ENCODE data around the gene LRRC25.

LRRC25 gene

DNA sequence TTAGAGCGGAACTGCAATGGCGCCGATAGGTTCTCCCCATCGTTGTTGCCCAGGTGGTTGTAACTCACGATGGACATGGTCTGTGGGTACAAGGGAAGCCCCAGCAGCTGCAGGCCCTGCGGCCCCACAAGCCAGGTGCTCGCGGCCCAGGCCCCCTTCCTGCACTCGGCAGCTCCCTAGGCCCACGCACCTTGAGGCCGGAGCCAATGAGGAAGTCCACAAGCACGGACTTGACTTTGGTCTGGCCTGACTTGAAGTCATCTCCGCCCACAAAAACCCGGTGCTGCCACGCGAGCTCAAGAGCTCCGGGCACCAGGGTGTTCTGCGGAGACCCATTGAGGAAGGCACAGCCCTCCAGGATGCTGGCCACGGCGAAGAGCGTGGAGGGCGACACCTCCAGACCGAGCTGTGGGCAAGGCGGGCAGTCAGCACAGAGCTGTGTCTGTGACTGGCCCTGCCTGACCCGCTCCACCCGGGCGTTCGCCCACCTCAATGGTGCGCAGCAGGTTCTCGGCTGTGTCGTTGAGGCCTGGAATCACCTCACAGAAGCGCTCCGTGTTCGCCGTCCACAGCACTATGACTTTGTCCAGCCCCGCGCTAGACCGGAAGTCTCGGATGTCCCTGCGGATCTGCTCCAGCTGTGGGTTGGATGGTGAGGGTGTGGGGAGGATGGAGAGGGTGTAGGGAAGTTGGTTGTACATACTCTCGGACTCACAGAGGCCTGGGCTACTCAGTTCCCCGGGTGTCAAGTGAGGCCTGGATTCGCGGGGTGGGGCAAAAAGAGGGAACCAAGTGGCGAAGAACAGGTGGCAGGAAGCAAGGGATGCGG, 38.6 kb upstream of the LRRC25 start:
- DNase-seq, result no peak

DNA sequence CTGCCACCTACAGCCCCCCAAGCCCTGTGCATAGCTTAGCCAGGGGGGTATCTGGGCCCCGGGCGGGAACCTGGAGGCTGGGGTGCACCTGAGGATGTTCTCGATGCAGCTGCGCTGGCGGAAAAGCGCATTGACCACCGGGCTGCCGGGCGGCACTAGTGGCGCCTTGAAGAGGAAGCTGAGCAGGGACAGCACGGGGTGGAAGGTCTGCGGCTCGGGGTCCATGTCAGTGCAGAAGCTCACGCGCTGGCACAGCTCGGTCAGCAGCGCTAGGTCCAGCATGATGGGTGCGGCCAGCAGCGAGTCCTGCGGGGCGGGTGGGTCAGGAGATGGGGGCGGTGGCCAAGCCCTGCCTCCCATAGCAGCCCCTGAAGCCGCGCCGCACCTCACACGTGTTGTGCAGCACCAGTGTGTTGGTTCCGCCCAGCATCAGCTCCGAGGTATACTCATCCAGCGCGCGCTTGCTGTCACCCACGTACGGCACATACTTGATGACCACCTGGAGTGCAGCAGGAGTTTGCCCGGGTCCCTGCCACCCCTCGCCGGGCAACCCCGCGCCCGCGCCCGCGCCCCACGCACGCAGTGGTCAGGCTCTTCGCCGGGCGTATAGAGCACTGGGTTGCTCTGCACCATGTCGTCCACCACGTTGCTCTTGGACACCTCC, 37.9 kb upstream of the LRRC25 start:
- DNase-seq, result no peak

DNA sequence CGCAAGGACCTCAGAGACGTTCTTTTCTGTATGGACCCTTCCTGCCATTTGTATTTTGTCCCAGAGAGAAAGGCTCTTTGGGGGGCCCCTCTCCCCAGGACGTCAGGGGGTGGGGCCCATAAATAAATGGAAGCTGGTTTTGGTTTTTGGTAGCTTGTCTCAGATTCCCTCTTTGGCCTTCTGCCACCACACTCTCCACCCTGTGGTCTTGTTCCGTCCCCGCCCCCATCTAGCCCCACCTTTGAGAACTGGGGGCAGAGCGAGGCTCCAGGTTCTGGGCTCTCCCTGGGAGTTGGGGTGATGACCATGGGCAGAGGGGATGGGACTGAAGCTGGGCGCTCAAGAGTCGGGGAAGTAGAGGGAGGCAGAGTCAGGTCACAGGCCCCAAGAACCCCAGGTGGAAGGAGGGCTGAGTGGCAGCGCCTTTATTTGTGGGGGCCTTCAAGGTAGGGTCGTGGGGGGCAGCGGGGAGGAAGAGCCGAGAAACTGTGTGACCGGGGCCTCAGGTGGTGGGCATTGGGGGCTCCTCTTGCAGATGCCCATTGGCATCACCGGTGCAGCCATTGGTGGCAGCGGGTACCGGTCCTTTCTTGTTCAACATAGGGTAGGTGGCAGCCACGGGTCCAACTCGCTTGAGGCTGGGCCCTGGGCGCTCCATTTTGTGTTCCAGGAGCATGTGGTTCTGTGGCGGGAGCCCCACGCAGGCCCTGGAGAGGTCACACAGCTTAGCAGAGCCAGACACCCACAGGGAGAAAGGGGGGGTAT, 37.2 kb upstream of the LRRC25 start:
- DNase-seq, result no peak

GRCh38 chr19:18433735-18434398, 36.4 kb upstream of the LRRC25 start:
- no peak for DNase-seq

GRCh38 chr19:18433015-18433691, 35.7 kb upstream of the LRRC25 start:
- DNase-seq, result no peak

DNA sequence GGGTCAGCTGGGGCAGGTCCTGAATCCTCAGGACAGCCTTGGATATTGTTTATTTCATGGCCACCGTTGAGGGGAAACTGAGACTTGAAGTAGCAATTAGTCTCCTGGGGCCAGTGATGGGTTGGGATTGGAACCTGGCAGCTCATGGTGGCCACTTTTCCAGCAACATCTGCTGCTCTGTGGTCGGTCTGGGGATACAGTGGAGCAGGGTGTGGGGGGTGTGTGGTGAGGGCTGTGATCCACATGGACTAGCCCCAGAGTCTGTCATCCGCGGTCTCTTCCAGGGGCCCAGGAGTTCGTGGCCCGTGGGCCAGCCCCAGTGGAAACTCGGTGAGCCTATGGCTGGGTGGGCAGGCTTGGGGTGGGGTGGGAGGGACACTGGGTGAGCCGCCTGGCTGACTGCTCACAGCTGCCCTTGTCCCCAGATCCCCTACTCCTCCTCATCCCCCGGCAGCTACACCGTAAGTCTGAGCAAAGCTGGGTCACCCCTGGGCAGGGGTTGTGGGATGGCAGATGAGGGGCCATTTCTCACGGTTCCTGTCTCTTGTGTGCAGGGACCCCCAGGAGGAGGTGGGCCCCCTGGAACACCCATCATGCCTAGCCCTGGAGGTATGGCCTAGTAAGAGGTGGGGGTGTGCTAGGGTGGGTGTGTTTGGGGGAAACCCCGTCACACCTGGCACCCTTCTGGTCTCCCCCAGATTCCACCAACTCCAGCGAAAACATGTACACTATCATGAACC, 35.0 kb upstream of the LRRC25 start:
- no peak for DNase-seq

DNA sequence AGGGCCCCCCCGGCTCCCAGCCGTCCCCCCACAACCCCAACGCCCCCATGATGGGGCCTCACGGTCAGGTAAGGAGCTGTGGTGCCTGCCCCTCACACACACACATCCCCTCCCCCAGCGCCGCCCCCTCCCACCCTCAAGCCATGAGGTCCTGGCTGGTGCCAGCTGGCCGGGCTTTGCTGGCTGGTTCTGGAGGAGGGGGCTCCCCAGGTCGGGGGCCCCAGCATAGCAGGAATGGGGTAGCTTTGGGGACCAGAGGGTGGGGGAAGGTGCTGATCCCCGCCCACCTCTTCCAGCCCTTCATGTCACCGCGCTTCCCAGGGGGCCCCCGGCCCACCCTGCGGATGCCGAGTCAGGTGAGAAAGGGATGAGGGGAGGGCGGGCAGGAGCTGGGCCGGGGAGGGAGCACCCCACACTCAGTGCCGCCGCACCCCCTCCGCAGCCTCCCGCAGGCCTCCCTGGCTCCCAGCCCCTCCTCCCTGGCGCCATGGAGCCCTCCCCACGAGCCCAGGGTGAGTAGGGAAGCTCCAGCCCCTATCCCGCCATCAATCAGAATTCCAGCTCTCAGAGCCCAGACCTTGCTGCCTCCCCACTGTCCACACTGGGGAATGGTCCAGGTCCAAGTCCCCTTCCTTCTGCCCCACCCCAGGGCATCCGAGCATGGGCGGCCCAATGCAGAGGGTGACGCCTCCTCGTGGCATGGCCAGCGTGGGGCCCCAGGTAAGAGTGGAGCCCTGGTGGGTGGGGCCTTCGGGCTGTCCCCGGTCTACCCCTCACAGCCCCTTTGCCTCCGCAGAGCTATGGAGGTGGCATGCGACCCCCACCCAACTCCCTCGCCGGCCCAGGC, 34.2 kb upstream of the LRRC25 start:
- no peak for DNase-seq

DNA sequence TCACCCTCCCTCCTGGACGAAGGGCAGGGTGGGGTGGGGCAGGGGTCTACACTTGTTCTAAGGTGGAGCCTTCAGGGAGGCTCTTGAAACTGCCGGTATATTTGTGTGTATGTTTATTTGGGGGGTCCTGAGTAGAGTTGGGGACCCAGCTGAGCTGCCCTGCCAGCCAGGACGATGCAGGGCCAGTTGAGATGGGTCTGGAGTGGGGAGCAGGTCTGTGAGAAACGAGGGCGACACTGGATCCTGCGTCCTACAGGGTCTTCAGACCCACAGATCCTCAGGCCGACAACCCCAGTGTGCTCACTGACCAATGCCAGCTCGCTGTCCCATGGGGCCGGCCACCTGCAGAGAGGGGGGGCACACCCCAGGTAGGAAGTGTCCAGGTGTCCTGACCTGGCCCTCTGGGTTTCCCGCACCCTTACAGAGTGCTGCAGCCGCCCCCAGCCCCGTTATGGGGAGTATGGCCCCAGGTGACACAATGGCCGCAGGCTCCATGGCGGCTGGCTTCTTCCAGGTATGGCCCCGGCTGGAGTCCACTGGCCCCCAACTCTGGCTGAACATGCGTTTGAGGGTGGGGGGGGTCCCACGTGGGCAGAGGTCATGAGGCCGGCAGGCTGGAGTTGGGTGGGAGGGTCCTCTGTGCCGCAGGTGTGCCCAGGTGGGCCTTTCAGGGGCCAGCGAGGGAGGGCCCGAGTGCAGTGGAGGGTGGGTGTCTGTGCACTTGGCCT, 33.2 kb upstream of the LRRC25 start:
- no peak for DNase-seq

DNA sequence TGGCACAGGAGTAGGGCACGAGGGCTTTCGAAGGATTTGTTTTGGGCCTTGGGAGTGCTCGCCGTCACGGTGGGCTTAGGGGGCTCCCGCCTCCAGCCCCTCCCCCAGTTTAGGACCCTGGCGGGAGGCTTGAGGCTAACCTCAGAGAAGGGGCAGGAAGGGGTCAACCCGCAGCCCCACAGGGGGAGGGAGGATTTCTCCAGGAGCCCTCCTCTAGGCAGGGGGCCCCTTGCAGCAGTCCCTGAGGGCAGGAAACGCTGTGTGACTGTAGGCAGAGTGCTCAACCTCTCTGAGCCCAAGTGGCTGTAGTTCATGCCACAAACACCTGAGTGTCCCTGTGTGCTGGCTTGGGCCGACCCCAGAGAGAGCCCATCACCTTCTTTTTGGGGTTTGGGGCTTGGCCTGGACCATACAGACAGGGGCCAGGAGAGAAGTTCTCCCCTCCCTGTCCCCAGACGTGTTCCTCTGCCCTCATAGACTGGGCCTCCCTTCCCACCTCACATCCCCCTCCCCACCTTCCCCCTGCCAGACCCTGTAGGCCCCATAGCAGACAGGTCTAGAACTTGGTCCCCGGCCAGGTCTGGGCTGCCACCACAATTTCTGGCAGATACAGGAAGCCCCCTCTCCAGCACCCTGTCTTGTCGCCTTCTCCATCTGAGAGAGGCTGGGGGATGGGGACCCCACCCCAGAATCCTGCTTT, 32.4 kb upstream of the LRRC25 start:
- DNase-seq, result no peak

DNA sequence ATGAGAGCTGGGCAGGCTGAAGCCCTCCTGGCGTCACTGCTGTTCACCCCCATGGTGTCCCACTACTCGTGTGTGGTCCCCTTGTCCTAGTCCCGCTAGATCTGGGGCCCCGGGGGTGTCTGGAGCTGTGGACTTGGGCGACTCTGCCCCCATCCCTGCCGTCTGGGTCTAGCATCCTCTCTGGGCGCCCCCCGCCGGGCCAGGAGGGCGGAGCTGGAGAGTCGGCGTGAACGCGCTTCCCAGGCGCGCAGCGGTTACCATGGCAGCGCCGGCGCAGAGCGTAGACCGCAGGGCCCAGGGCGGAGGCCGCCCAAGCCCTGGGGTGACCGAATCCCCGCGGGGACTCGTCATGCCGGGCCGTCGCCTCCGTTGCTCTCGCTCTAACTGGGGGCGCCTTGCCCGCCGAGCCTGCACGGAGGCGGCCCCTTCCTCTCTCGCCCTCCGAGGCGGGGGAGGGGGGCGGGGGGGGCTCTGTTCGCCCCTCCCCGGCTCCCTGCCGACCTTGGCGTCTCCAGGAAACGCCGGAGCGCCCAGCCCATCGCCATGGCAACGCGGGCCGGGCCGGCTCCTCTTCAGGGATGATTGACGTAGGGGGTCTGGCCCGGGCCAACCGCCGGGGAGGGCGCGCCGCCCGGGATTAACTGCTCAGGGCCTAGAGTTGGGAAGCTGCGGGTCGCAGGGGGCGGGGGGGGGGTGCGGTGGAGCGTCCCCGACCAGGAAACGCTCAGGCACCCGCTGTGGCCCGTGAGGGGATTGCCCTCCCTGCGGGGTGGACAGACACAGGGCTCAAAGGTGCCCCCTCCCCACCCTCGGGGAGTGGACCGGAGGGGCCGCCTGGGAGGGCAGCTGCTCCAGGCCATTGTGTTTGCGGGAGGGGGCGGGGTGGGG, 31.6 kb upstream of the LRRC25 start:
- DNase-seq, result peak; percentile 81

DNA sequence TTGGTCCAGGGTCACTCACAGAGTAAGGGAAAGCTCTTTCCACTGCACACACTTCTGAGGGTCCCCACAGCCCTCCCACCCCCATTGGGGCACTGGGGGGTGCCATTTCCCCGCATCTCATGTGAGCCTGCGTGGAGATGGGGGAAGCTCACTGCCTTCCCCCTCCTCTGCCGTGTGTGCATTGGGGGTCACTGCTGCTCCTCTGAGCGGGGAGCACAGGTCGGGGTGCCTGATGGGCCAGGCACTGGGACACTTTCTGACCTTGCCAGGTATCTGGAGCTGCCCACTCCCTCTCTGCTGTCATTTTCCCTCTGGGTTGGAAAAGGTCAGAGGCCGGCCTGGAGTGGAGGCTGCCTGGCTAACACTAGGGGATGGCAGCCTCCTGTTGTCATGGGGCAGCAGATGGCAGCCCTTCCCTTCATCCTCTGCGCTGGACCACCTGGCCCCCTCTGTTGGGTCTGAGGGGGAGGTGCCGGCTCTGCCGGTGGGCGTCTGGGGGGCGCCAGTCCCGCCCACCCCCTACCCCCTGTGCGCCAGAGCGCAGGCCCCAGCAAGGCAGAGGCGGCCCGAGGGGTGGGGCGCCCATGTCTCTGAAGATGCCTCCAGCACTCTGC, 30.9 kb upstream of the LRRC25 start:
- no peak for DNase-seq

- no peak for DNase-seq
These were observed 30.3 kb upstream of the LRRC25 start for GRCh38 chr19:18427743-18428113.

DNA sequence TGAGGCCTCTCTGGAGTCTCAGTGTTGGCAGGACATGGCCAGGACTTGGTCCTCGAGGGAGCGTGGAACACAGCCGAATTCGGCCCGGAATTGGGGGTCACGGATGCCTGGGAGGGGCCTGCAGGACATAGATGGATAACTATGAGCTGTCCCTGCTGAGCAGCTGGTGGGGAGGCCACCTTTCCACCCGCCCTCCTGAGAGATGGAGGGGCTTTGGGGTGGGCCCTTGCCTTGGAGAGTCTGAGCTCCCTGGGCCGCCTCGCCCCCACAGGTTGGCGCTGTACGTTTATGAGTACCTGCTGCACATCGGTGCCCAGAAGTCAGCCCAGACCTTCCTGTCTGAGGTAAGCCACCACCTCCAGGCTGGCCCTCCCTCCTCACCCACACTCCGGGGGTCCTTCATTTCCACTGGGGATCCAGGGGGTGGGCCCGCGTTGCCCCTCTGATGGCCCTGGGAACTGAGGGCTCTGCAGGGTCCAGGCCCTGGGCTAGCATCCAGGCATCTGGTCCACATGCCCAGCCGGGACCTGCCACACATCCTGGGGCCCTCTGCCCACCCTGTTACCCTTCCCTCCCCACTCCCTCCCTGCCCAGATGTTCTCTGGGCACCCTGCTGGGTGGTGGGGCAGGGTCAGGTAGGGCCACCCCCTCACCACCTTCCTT, 29.8 kb upstream of the LRRC25 start:
- no peak for DNase-seq

DNA sequence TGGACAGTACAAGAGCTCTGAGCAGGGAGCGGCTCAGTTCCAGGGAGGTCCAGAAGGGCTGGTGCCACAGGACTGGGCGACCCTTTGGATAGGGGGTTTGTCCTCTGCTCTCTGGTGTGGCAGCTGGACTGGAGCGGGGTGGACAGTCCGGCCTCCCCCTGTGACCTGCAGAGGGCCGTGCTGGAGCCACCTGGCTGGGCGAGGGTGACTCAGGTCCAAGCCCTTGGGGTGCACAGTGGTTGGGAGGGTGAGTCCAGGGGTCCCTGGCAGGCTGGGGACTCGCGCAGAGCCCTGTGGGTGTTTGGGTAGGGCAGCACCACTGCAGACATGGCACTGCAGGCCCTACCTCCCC, 29.0 kb upstream of the LRRC25 start:
- no peak for DNase-seq

- DNase-seq, result no peak
These were observed 28.3 kb upstream of the LRRC25 start for GRCh38 chr19:18425515-18426415.

DNA sequence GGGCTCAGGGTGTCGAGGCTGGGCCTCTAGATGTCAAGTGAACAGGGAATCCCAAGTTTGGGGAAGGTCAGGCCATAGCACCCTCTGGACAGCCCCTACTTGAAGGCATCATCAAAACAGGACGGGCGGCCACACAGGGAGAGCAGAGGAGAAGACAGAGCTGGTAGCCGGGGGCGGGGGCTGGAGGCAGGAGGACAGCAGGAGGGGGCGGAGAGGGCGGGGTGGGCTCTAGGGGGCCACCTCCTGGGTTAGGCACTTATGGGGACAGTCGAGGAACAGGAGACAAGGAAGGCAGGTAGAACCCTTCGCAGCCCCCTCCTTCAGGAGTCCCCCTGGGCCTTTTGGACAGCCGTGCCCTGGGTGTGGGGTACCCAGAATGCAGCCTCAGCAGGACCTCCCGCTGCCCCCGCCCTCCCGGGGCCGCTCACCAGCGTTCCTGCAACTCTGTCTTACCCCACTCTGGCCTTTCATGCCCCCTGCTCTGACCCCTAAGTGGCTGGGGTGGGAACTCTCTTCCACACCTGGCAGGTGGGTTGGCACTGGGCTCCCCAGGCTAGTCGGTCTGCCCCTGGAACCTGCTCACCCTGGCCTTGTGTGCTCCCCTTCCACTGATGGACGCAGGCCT, 27.6 kb upstream of the LRRC25 start:
- DNase-seq, result no peak

Data from OCI-M1 (cell line).